Measurements from ENCODE around the gene TBC1D9.

TBC1D9 gene

DNA sequence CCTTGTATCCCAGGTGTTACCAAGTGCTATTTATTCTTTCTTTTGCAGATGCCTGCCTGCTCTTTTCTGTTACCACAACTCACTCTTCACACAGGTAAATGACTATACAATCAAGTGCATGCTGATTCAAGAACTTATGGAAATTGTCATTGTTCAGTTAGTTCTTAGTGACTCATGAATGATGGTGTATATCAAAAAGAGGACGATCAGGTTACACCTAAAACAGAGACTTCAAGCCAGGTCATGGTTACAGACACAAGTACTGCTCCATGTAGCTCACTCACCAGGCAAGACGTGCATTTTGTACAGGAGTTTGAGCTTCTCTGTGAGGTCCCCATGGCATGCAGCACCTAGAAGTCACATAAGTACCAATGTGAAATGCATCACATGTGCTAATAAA is 128.2 kb downstream of the TBC1D9 start:
- CTCF ChIA-PET = interaction anchor here (0.7 to 1.3 kb wide), 2 partner anchors 18 to 227 kb away, joined by 3 to 8 read pairs; no protein-coding TSS in a partner anchor
- DNase-seq (ENCODE audit: extremely low spot score) = no peak
- POLR2A ChIA-PET = no interaction called here
- TF ChIP-seq LEF1 (IDR thresholded peaks at IDR 0.05; ENCODE audit: borderline replicate concordance) = no peak
- no peak for TF ChIP-seq FOXM1 (IDR thresholded peaks at IDR 0.05; ENCODE audit: borderline replicate concordance)
- no peak for TF ChIP-seq SP1 (IDR thresholded peaks at IDR 0.05)

- no peak for TF ChIP-seq ZNF384 (IDR thresholded peaks at IDR 0.05)
- no peak for TF ChIP-seq HDGF (IDR thresholded peaks at IDR 0.05; ENCODE audit: borderline replicate concordance)
- no peak for TF ChIP-seq LEF1 (IDR thresholded peaks at IDR 0.05; ENCODE audit: borderline replicate concordance)
- no peak for TF ChIP-seq ELF4 (IDR thresholded peaks at IDR 0.05)
- TF ChIP-seq SUZ12 (IDR thresholded peaks at IDR 0.05) = no peak
- TF ChIP-seq FOXM1 (IDR thresholded peaks at IDR 0.05; ENCODE audit: borderline replicate concordance) = no peak
- TF ChIP-seq BHLHE40 (IDR thresholded peaks at IDR 0.05; ENCODE audit: borderline replicate concordance) = no peak
- TF ChIP-seq PKNOX1 (IDR thresholded peaks at IDR 0.05) = no peak
- no peak for TF ChIP-seq CTBP1 (IDR thresholded peaks at IDR 0.05; ENCODE audit: borderline replicate concordance)
- no peak for TF ChIP-seq FOXK2 (IDR thresholded peaks at IDR 0.05)
- no peak for TF ChIP-seq TARDBP (IDR thresholded peaks at IDR 0.05)
- no peak for TF ChIP-seq SP1 (IDR thresholded peaks at IDR 0.05)
- no peak for TF ChIP-seq L3MBTL2 (conservative IDR thresholded peaks at IDR 0.05)
- TF ChIP-seq ARNT (IDR thresholded peaks at IDR 0.05) = no peak
- DNase-seq (ENCODE audit: extremely low spot score) = no peak
- ChIA-PET POLR2A (no interaction called here), CTCF (no interaction called here)
These were observed 129.4 kb downstream of the TBC1D9 start for GRCh38 chr4:140626661-140627376.

DNA sequence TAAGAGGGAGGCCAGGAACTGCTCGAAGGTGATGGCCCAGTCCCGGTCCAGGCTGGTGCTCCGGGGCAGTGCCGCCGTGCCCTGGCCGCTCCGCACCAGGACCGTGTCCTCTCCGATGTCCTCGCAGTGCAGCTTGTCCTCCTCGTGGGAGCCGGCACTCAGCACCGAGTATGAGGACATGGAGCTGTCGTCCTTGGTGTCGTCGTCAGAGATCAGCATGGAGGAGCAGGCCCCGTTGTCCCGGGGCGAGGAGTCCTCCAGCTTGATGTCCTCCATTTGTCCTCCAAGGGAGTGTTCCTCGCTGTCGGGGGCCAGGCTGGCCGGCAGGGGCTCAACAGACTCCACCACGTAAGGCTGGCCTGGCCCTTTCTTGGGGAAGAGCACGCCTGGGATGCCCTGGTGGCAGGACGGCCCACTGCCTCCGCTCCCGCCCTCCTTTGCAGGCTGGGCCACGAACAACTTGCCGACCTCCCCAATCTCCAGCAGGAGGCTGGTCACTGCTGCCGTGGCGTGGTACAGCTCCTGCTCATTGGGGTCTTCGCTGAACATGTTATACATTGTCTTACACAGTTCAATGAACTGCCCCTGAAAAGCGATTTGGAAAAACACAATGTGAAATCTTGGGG is 133.7 kb downstream of the TBC1D9 start:
- POLR2A ChIA-PET = no interaction called here
- no peak for TF ChIP-seq PKNOX1 (IDR thresholded peaks at IDR 0.05)
- no peak for TF ChIP-seq NFRKB (IDR thresholded peaks at IDR 0.05)
- TF ChIP-seq SUZ12 (IDR thresholded peaks at IDR 0.05) = no peak
- no peak for TF ChIP-seq ELF4 (IDR thresholded peaks at IDR 0.05)
- TF ChIP-seq ARNT (IDR thresholded peaks at IDR 0.05) = no peak
- no peak for TF ChIP-seq FOXK2 (IDR thresholded peaks at IDR 0.05)
- no peak for TF ChIP-seq TARDBP (IDR thresholded peaks at IDR 0.05)
- TF ChIP-seq BHLHE40 (IDR thresholded peaks at IDR 0.05; ENCODE audit: borderline replicate concordance) = no peak
- no peak for TF ChIP-seq HDGF (IDR thresholded peaks at IDR 0.05; ENCODE audit: borderline replicate concordance)
- TF ChIP-seq FOXA1 (IDR thresholded peaks at IDR 0.05) = no peak
- TF ChIP-seq L3MBTL2 (conservative IDR thresholded peaks at IDR 0.05) = no peak
- TF ChIP-seq LEF1 (IDR thresholded peaks at IDR 0.05; ENCODE audit: borderline replicate concordance) = no peak
- TF ChIP-seq ZNF384 (IDR thresholded peaks at IDR 0.05) = no peak
- no peak for TF ChIP-seq CTBP1 (IDR thresholded peaks at IDR 0.05; ENCODE audit: borderline replicate concordance)
- no peak for TF ChIP-seq SP1 (IDR thresholded peaks at IDR 0.05)
- TF ChIP-seq FOXM1 (IDR thresholded peaks at IDR 0.05; ENCODE audit: borderline replicate concordance) = no peak
- CTCF ChIA-PET = interaction anchor here (0.5 to 1.6 kb wide), 3 partner anchors 13 to 271 kb away, joined by 3 to 9 read pairs (median 8); no protein-coding TSS in a partner anchor
- DNase-seq (ENCODE audit: extremely low spot score) = no peak

GRCh38 chr4:140621161-140621560 is 135.0 kb downstream of the TBC1D9 start:
- ChIA-PET POLR2A (no interaction called here), CTCF (interaction anchor here (1.6 kb wide), 1 partner anchor 11 kb away, joined by 8 read pairs; no protein-coding TSS in a partner anchor)
- TF ChIP-seq L3MBTL2 (conservative IDR thresholded peaks at IDR 0.05) = no peak
- TF ChIP-seq ZNF384 (IDR thresholded peaks at IDR 0.05) = no peak
- no peak for TF ChIP-seq CTBP1 (IDR thresholded peaks at IDR 0.05; ENCODE audit: borderline replicate concordance)
- TF ChIP-seq ARNT (IDR thresholded peaks at IDR 0.05) = no peak
- no peak for TF ChIP-seq FOXM1 (IDR thresholded peaks at IDR 0.05; ENCODE audit: borderline replicate concordance)
- no peak for TF ChIP-seq TARDBP (IDR thresholded peaks at IDR 0.05)
- TF ChIP-seq SUZ12 (IDR thresholded peaks at IDR 0.05) = no peak
- TF ChIP-seq HDGF (IDR thresholded peaks at IDR 0.05; ENCODE audit: borderline replicate concordance) = no peak
- TF ChIP-seq FOXA1 (IDR thresholded peaks at IDR 0.05) = no peak
- TF ChIP-seq NFRKB (IDR thresholded peaks at IDR 0.05) = no peak
- TF ChIP-seq BHLHE40 (IDR thresholded peaks at IDR 0.05; ENCODE audit: borderline replicate concordance) = no peak

DNA sequence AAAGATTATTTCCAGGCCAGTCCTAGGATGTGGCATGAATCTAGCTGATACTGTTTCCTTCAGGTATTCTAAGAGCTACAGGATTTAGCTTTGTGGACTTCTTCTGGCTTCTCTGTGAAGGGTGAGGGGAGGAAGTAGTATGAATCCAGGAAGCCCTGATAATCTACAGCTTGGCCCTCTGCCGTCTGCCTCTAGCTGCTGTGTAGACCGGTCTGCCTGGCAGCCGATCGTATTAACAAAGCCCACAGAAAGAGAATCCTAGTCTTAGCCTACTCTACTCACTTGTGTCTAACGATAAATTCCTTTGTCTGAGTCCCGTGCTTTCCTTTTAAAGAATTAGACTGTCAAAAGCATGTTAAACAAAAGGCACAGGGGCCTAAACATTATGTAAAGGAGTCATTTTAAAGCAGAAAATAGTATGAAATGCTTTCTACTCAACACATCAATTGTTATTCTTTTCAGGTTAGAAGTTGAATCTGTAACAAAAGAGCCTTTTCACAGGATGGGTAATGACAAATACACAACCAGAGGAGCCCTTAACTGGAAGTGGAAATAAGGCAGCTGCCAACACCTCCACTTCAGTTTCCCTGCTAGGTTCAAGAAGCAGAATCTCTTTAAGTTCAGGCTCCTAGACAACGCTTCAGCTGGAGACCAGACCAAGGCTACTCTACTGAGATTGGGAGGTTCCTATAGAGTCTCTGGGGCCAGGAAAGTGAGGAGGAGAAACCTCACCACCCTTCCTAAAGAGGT is 138.5 kb downstream of the TBC1D9 start:
- ChIA-PET CTCF (interaction anchor here (0.6 kb wide), 1 partner anchor 35 kb away, joined by 3 read pairs; no protein-coding TSS in a partner anchor), POLR2A (no interaction called here)
- TF ChIP-seq SP1 (IDR thresholded peaks at IDR 0.05) = no peak
- TF ChIP-seq ELF4 (IDR thresholded peaks at IDR 0.05) = no peak
- no peak for TF ChIP-seq TARDBP (IDR thresholded peaks at IDR 0.05)
- TF ChIP-seq PKNOX1 (IDR thresholded peaks at IDR 0.05) = no peak
- no peak for DNase-seq (ENCODE audit: extremely low spot score)

More at GRCh38 chr4:140621161-140621560, 135.0 kb downstream of the TBC1D9 start:
- no peak for DNase-seq (ENCODE audit: extremely low spot score)

All from HEK293T (cell line).